ENCODE measurements around the gene ITPKC. TPM values are rescaled to one million over a fixed set of nuclear protein-coding genes. Genes with fewer than 3 reads are reported as not detected.
A peak's percentile ranks its signal among the peaks of the same experiment; 100 is the strongest.

The ITPKC gene
- total and polyA plus RNA-seq, 7 donors: 17.4 to 39.6 (median 24.5) TPM

DNA sequence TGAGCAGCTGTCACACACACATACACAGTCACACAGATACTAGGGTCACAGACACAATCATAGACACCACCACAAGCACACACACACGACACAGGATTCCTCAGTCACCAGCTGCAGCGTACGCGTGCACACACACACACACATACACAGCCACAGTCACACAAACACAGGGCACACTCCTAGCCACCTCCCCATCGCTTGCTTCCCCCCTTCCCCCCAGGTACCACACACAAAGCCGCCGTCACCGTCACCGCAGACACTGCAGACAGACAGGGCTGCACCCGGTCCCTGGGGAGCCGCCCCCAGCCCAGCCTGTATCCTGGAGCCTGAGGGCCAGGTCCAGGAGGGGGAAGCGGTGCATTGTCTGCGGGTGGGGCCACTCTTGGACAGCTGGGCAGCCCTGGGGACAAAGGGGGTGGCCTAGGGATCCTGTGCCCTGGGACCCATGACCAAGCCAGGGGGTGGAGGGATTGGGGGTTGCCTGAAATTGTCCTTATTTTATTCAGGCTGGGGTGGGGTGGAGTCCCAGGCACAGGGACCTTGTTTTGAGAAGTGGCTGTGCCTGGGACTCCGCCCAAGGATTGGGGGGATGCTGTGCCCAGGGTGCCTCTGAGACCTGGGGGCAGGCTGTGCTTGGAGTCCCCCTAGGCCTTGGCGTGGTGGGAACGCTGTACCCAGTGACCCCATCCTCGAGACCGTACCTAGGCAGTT lies 27.4 kb upstream of the ITPKC start:
- Histone ChIP-seq H3K9me3 (no peaks in the 10 kb centered on the region), H3K36me3 (peaks cover 0 to 47% (median 15%) of the 10 kb centered on the region in 4 donors), H3K27me3 (no peaks in the 10 kb centered on the region), H3K4me3 (peak overlapping the region; percentile 46 to 90 (median 78)), H3K27ac (peak overlapping the region; percentile 91 to 95 (median 94)), H3K4me1 (peaks cover 0 to 43% (median 36%) of the 10 kb centered on the region in 4 donors)
- intact Hi-C loops (cut with DNase I): loop anchor here (1.0 kb wide), 1 partner anchor 25 kb away; no protein-coding TSS in a partner anchor
- 62 to 76% methylated on average over 18 of the region's 18 CpGs for WGBS, 2 donors
- DNase-seq: no peak
- TF ChIP-seq, protein P1, sequence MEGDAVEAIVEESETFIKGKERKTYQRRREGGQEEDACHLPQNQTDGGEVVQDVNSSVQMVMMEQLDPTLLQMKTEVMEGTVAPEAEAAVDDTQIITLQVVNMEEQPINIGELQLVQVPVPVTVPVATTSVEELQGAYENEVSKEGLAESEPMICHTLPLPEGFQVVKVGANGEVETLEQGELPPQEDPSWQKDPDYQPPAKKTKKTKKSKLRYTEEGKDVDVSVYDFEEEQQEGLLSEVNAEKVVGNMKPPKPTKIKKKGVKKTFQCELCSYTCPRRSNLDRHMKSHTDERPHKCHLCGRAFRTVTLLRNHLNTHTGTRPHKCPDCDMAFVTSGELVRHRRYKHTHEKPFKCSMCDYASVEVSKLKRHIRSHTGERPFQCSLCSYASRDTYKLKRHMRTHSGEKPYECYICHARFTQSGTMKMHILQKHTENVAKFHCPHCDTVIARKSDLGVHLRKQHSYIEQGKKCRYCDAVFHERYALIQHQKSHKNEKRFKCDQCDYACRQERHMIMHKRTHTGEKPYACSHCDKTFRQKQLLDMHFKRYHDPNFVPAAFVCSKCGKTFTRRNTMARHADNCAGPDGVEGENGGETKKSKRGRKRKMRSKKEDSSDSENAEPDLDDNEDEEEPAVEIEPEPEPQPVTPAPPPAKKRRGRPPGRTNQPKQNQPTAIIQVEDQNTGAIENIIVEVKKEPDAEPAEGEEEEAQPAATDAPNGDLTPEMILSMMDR (IDR thresholded peaks at IDR 0.05): no peak
- no peak for TF ChIP-seq POLR2AphosphoS5 (IDR thresholded peaks at IDR 0.05)
- TF ChIP-seq EP300 (IDR thresholded peaks at IDR 0.05): no peak
- no peak for TF ChIP-seq POLR2A (IDR thresholded peaks at IDR 0.05)

DNA sequence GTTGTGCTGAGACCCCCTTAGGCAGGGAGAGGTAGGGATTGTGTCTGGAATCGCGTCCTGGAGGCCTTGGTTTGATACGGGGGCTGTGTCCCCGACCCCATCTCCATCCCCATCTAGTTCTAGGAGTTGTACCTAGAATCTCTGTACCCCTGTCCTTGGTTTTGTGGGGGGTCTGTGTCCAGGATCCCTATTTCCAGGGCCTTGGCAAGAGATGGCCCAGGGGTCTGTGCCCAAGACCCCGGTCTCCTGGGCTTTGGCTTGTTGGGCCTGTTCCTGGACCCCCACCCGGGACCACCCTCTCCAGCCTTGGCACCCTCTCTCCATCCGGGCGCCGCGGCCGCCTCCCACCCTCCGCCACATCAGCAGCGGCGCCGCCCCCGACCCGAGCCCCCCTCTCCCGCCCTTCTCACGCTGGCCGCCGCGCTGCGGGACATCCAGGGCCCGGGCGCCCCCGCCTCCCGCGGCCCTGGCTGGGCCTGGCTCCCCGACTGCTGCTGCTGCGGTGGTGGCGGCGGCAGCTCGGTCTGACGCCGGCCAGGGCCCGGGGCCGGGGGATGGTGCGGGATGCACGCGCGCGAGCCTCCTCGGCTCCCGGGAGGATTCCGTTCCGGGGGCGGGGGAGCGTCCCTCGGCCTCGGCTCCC lies 26.7 kb upstream of the ITPKC start, which contains the start of gene NUMBL:
TSS of gene NUMBL (minus strand) at position 602 of the 643 bp plus-strand sequence. CDS start at position 434, 168 bp downstream.
- no peak for DNase-seq
- no peaks in the 10 kb centered on the region for H3K9me3 ChIP-seq
- H3K27ac ChIP-seq: peak within 1 kb of the TSS; percentile 91 to 95 (median 94)
- H3K4me1 ChIP-seq: peaks cover 0 to 43% (median 36%) of the 10 kb centered on the region in 4 donors
- no peak for TF ChIP-seq EP300 (IDR thresholded peaks at IDR 0.05)
- TF ChIP-seq POLR2AphosphoS5 (IDR thresholded peaks at IDR 0.05): peak; percentile 51 to 82 (median 78)
- intact Hi-C loops (cut with DNase I): loop anchor here (1.0 kb wide), 1 partner anchor 24 kb away; no protein-coding TSS in a partner anchor
- no peaks in the 10 kb centered on the region for H3K27me3 ChIP-seq
- H3K36me3 ChIP-seq: peaks cover 0 to 47% (median 15%) of the 10 kb centered on the region in 4 donors
- H3K4me3 ChIP-seq: peak within 1 kb of the TSS; percentile 46 to 90 (median 78)
- WGBS, 2 donors: 5 to 6% methylated on average over 50 of the region's 50 CpGs

DNA sequence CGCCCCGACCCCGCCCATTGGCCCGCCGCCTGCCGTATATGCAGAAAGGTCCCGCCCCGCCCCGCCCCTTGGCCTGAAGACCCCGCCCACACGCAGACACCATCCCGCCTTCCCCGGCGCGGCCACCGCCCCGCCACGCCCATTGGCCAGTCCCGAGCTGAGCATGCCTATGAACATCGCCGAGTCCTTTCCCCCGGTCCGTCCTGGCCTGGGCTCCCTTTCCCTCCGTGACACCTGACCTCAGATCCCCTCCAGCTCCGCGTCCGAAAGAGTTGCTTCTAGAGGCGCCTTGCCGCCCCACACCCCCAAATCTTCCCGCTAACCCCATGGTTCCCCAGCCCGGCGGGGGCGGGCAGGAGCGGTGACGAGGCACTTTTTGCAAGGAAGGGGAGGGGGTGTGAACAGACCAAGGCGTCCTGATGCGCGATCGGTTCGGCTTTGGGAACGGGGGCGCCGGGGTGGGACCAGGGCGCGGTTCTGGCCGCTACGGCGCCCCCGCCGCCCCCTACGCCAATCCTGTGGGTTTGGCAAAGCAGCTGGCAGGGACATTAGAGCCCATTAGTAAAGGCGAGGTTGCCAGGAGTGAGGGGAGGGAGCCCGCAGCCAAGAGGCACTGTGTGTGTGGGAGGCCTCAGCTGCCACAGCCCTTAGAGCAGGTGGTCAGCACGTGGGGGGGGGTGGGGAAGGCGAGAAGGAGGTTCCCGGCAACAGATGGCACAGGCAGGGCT lies 26.1 kb upstream of the ITPKC start:
- 2% methylated on average over 56 of the region's 56 CpGs for WGBS, 2 donors
- intact Hi-C loops (cut with DNase I): loop anchor here (1.0 kb wide), 1 partner anchor 23 kb away; no protein-coding TSS in a partner anchor
- H3K4me3 ChIP-seq: peak overlapping the region; percentile 46 to 90 (median 78)
- peak overlapping the region; percentile 91 to 95 (median 94) for H3K27ac ChIP-seq
- H3K36me3 ChIP-seq: peaks cover 5 to 47% (median 15%) of the 10 kb centered on the region in 4 donors
- peak; percentile 98 for DNase-seq
- peaks cover 0 to 43% (median 36%) of the 10 kb centered on the region in 4 donors for H3K4me1 ChIP-seq
- no peaks in the 10 kb centered on the region for H3K27me3 ChIP-seq
- TF ChIP-seq, protein P1 (IDR thresholded peaks at IDR 0.05): no peak
- TF ChIP-seq POLR2A (IDR thresholded peaks at IDR 0.05) (peak; percentile 12 to 19), EP300 (IDR thresholded peaks at IDR 0.05) (peak in 2 of 4 donors; percentile 8 to 63), POLR2AphosphoS5 (IDR thresholded peaks at IDR 0.05) (peak; percentile 65 to 80 (median 74))
- H3K9me3 ChIP-seq: no peaks in the 10 kb centered on the region

DNA sequence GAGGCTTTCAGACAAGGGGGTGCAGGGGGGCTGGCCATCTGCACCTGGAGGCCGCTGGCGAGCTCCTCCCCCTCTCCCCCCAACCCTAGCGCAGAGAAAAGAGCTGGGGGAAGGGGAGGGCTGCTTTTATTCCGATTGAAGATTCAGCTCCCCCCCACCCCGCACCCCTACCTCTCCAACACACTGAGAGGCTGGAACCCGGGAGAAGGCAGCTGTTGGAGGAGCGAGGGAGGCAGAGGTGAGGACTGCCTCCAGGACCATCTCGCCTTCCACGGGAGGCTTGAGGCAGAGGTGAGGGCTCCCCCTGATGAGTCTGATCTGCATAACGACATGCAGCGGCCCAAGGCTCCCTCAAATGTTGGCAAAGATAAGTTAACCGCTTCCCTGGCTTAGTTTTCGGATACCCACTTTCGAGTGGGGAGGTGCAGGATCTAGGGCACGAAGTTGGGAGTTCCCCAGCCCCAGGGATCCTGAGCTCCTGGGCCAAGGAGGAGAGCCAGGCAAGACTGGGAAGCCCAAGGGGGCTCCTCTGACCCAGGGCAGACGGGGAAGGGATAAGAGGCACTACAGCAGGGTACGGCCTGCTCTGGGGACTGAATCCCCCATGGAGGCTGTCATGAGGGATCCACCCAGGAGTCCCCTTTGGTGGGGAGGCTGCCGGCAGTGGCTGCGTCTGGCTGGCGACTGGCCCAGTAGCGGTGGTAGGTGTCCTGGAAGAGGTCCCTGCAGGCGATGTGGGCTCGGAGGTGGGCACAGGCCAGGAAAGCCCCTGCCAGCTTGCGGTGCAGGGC lies 25.3 kb upstream of the ITPKC start:
- Histone ChIP-seq H3K9me3 (no peaks in the 10 kb centered on the region), H3K4me1 (peaks cover 0 to 43% (median 36%) of the 10 kb centered on the region in 4 donors), H3K4me3 (peak overlapping the region in 3 of 4 donors; percentile 75 to 90 (median 80)), H3K36me3 (peaks cover 5 to 46% (median 18%) of the 10 kb centered on the region in 4 donors), H3K27me3 (no peaks in the 10 kb centered on the region), H3K27ac (peak overlapping the region; percentile 91 to 95 (median 94))
- no peak for TF ChIP-seq POLR2A (IDR thresholded peaks at IDR 0.05)
- TF ChIP-seq POLR2AphosphoS5 (IDR thresholded peaks at IDR 0.05): no peak
- TF ChIP-seq EP300 (IDR thresholded peaks at IDR 0.05): no peak
- TF ChIP-seq, protein P1 (IDR thresholded peaks at IDR 0.05): no peak
- DNase-seq: no peak
- intact Hi-C loops (cut with DNase I): no loop called here
- 71 to 83% methylated on average over 24 of the region's 24 CpGs for WGBS, 2 donors
